Left lobe of liver (tissue), 2 donors: ENCODE results near the gene FIBP. TPM values are rescaled to one million over a fixed set of nuclear protein-coding genes. Genes with fewer than 3 reads are reported as not detected.
"Not testable (repeated sequence)": the region's sequence is repeated elsewhere in the genome, so short reads cannot be mapped to it uniquely, and the experiment has no call there.

Experiments used
- ATAC-seq: fragments of 200-7000 bp; cut with Tn5 transposase; one replicate; pipeline ENCODE4 v1.9.1; 2020; ENCODE audit warnings: mild to moderate bottlenecking, moderate library complexity
- DNase-seq: peaks from one replicate; pipeline ENCODE4 v3.0.0-alpha.2; 2020; ENCODE audit warnings: low spot score
- total RNA-seq: library from RNA; stranded (reverse); gene quantifications from one replicate; pipeline ENCODE4 v1.2.1, GENCODE V29; 2021
- donor health status: DM: no; HTN: no; CAD: no; lungs with moderate emphysema.
- donor health status: DM: no; HTN: yes; CAD: no.

FIBP gene
- total RNA-seq, 1 donor from 2014 or later, result 20.3 TPM

GRCh38 chr11:65849771-65850216 lies 38.5 kb downstream of the FIBP start:
- ATAC-seq (no peak), DNase-seq (no peak)

GRCh38 chr11:65849366-65849765 lies 38.9 kb downstream of the FIBP start:
- DNase-seq (no peak), ATAC-seq (no peak)

DNA sequence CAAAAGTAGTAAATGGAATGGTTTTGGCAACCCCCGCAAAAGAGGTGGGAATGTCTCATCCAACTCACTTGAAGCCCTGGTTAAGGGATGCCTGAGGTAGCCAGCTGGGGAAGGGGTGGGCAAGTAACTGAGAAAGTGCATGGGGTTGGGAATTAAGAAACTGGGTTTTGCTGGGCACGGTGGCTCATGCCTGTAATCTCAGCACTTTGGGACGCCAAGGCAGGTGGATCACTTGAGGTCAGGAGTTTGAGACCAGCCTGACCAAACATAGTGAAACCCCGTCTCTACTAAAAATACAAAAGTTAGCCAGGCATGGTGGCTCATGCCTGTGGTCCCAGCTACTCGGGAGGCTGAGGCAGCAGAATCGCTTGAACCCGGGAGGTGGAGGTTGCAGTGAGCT lies 39.6 kb downstream of the FIBP start:
- not testable (repeated sequence) for ATAC-seq, DNase-seq

DNA sequence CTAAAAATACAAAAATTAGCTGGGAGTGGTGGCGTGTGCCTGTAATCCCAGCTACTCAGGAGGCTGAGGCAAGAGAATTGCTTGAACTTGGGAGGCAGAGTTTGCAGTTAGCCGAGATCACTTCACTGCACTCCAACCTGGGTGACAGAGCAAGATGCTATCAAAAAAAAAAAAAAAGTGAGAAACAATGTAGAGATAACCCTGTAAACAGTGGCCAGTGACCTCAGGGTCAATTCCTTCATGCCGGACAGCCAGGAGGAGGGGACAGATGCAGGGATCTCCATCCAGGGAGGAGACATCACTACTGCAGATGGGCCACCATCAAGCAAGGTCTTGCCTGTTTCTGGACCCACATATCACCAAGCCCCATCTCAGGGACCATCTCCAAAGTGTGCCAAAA lies 40.5 kb downstream of the FIBP start:
- no peak for ATAC-seq
- no peak for DNase-seq

DNA sequence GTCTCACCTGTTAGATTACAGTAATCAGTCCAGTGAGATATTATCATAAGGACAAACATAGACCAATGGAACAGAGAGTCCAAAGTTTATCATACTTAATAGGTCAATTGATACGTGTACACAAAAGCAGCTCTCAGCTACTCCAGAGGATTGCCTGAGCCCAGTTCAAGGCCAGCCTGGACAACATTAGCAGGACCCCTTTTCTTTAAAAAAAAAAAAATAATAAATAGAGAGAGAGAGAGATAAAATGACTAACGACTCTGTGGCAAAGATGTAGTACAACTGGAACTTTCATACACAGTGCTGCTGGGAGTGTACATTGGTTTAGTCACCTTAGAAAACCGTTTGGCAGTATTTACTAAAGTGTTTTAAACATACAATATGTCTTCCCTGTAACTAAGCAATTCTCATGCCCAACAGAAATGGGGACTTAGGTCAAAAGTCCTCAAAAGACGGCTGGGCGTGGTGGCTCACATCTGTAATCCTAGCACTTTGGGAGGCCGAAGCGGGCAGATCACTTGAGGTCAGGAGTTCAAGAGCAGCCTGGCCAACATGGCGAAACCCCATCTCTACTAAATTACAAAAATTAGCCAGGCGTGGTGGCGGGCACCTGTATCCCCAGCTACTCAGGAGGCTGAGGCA lies 43.9 kb downstream of the FIBP start:
- no peak for DNase-seq
- ATAC-seq, result no peak

DNA sequence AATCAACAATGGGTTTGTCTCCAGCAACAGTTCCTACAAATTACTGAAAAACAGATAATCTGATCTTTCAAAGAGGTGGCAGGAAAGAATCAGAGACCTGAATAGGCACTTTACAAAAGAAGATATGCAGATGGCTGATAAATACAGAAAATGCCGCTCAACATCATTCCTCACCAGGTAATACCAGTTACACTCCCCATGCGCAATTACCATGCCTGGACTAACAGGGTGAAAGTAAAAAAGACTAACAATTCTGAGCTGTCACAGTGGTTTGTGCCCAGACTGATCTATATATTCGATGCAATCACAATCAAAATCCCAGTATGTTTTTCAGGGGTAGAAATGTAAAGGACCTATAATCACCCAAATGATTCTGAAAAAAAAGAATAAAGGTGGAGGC lies 44.5 kb downstream of the FIBP start:
- ATAC-seq, result no peak
- DNase-seq, result no peak

GRCh38 chr11:65842144-65842543 lies 46.1 kb downstream of the FIBP start:
- DNase-seq (no peak), ATAC-seq (no peak)

- ATAC-seq, result no peak
- DNase-seq, result no peak
Observed at GRCh38 chr11:65834202-65834601, 54.1 kb downstream of the FIBP start.

Other genes starting within 250 kb of the FIBP start
- 34.3 TPM for gene RELA, start 225.6 kb downstream of the FIBP start, total RNA-seq
- gene KAT5, start 176.2 kb downstream of the FIBP start, total RNA-seq, result 19.4 TPM
- gene RNASEH2C, start 167.7 kb downstream of the FIBP start, total RNA-seq, result 24.2 TPM
- gene AP5B1, start 107.5 kb downstream of the FIBP start, total RNA-seq, result 13.4 TPM
- gene OVOL1, start 101.4 kb downstream of the FIBP start, total RNA-seq, result 0.23 TPM
- not detected for gene SNX32, start 54.5 kb downstream of the FIBP start, total RNA-seq
- 240 TPM for gene CFL1, start 30.3 kb downstream of the FIBP start, total RNA-seq
- 14.3 TPM for gene MUS81, start 28.0 kb downstream of the FIBP start, total RNA-seq
- gene EFEMP2, start 15.7 kb downstream of the FIBP start, total RNA-seq, result 6.0 TPM
- 0.63 TPM for gene CTSW, start 8.6 kb downstream of the FIBP start, total RNA-seq
- gene CCDC85B, start 2.2 kb upstream of the FIBP start, total RNA-seq, result 7.9 TPM
- 0.53 TPM for gene FOSL1, start 11.9 kb upstream of the FIBP start, total RNA-seq
- gene C11orf68, start 30.6 kb upstream of the FIBP start, total RNA-seq, result 13.6 TPM
- 31.0 TPM for gene DRAP1, start 31.0 kb upstream of the FIBP start, total RNA-seq
- not detected for gene TSGA10IP, start 57.0 kb upstream of the FIBP start, total RNA-seq
- 14.6 TPM for gene SART1, start 73.3 kb upstream of the FIBP start, total RNA-seq
- gene EIF1AD, start 113.7 kb upstream of the FIBP start, total RNA-seq, result 12.7 TPM
- 67.3 TPM for gene BANF1, start 114.0 kb upstream of the FIBP start, total RNA-seq
- gene CST6, start 123.5 kb upstream of the FIBP start, total RNA-seq, result not detected
- gene CATSPER1, start 138.0 kb upstream of the FIBP start, total RNA-seq, result not detected
- gene GAL3ST3, start 160.7 kb upstream of the FIBP start, total RNA-seq, result not detected
- 79.6 TPM for gene SF3B2, start 163.9 kb upstream of the FIBP start, total RNA-seq
- gene PACS1, start 181.8 kb upstream of the FIBP start, total RNA-seq, result 5.8 TPM